ENCODE data around the gene PAQR5.

The PAQR5 gene

GRCh38 chr15:69277316-69277715, 21.4 kb upstream of the PAQR5 start:
- H2AFZ ChIP-seq (ENCODE audit: insufficient read depth, low read length, poor library complexity): no peak overlapping the region
- no peak for DNase-seq
- no peak overlapping the region for H2AK5ac ChIP-seq (ENCODE audit: low read length)
- H3K79me2 ChIP-seq (ENCODE audit: control insufficient read depth, insufficient read depth, low read length, poor library complexity): no peaks in the 10 kb centered on the region
- no peaks in the 10 kb centered on the region for H3K79me1 ChIP-seq (ENCODE audit: low read length)
- no peak overlapping the region for H3K4me2 ChIP-seq (ENCODE audit: low read length)
- no peak overlapping the region for H2BK5ac ChIP-seq (ENCODE audit: low read depth, low read length, poor library complexity)
- no peaks in the 10 kb centered on the region for H3K4me1 ChIP-seq (ENCODE audit: control insufficient read depth in 1 of 2, insufficient read depth in 2 of 2, low read length in 2 of 2)
- H3K18ac ChIP-seq (ENCODE audit: low read length): no peak overlapping the region
- no peak overlapping the region for H3K4me3 ChIP-seq (ENCODE audit: low read depth, low read length)
- no peak overlapping the region for H4K91ac ChIP-seq (ENCODE audit: low read depth, low read length)
- no peak overlapping the region for H4K8ac ChIP-seq (ENCODE audit: low read depth, low read length)
- no peaks in the 10 kb centered on the region for H3K9me3 ChIP-seq (ENCODE audit: insufficient read depth, low read depth, low read length)
- H4K12ac ChIP-seq (ENCODE audit: low read depth, low read length): no peak overlapping the region
- WGBS (ENCODE audit: extremely low coverage, insufficient coverage, insufficient read length): no CpG with 5 or more reads among the region's 9 CpGs
- H2BK12ac ChIP-seq (ENCODE audit: low read length): no peak overlapping the region
- no peaks in the 10 kb centered on the region for H3K27me3 ChIP-seq (ENCODE audit: insufficient read depth, low read length)
- no peak overlapping the region for H3K4ac ChIP-seq (ENCODE audit: low read depth, low read length)
- H3K23ac ChIP-seq (ENCODE audit: low read length): no peak overlapping the region
- H3K9ac ChIP-seq (ENCODE audit: low read length): no peak overlapping the region
- H3K27ac ChIP-seq (ENCODE audit: low read depth, low read length): no peak overlapping the region
- no peak overlapping the region for H3K14ac ChIP-seq (ENCODE audit: low read length)
- no peak overlapping the region for H2BK120ac ChIP-seq (ENCODE audit: insufficient read depth, low read length, poor library complexity)
- H3K36me3 ChIP-seq (ENCODE audit: control insufficient read depth in 1 of 2, insufficient read depth in 2 of 2, low read length in 2 of 2): no peaks in the 10 kb centered on the region

- H3K4me1 ChIP-seq (ENCODE audit: control insufficient read depth in 1 of 2, insufficient read depth in 2 of 2, low read length in 2 of 2): no peaks in the 10 kb centered on the region
- no peak overlapping the region for H4K8ac ChIP-seq (ENCODE audit: low read depth, low read length)
- DNase-seq: peak in 1 of 2 donors; percentile 38
- no peak overlapping the region for H4K12ac ChIP-seq (ENCODE audit: low read depth, low read length)
- H2AFZ ChIP-seq (ENCODE audit: insufficient read depth, low read length, poor library complexity): no peak overlapping the region
- H3K27me3 ChIP-seq (ENCODE audit: insufficient read depth, low read length): no peaks in the 10 kb centered on the region
- no peak overlapping the region for H3K9ac ChIP-seq (ENCODE audit: low read length)
- no peaks in the 10 kb centered on the region for H3K36me3 ChIP-seq (ENCODE audit: control insufficient read depth in 1 of 2, insufficient read depth in 2 of 2, low read length in 2 of 2)
- WGBS (ENCODE audit: extremely low coverage, insufficient coverage, insufficient read length): no CpG with 5 or more reads among the region's 7 CpGs
- no peaks in the 10 kb centered on the region for H3K9me3 ChIP-seq (ENCODE audit: insufficient read depth, low read depth, low read length)
- no peaks in the 10 kb centered on the region for H3K79me1 ChIP-seq (ENCODE audit: low read length)
- H2BK5ac ChIP-seq (ENCODE audit: low read depth, low read length, poor library complexity): no peak overlapping the region
- H3K4me3 ChIP-seq (ENCODE audit: low read depth, low read length): no peak overlapping the region
- H2BK120ac ChIP-seq (ENCODE audit: insufficient read depth, low read length, poor library complexity): no peak overlapping the region
- H3K4me2 ChIP-seq (ENCODE audit: low read length): no peak overlapping the region
- H2BK12ac ChIP-seq (ENCODE audit: low read length): no peak overlapping the region
- H3K23ac ChIP-seq (ENCODE audit: low read length): no peak overlapping the region
- H3K79me2 ChIP-seq (ENCODE audit: control insufficient read depth, insufficient read depth, low read length, poor library complexity): no peaks in the 10 kb centered on the region
- H3K4ac ChIP-seq (ENCODE audit: low read depth, low read length): no peak overlapping the region
- no peak overlapping the region for H3K27ac ChIP-seq (ENCODE audit: low read depth, low read length)
- no peak overlapping the region for H3K14ac ChIP-seq (ENCODE audit: low read length)
- H4K91ac ChIP-seq (ENCODE audit: low read depth, low read length): no peak overlapping the region
- H2AK5ac ChIP-seq (ENCODE audit: low read length): no peak overlapping the region
- H3K18ac ChIP-seq (ENCODE audit: low read length): no peak overlapping the region
Observed at GRCh38 chr15:69279636-69280035, 19.1 kb upstream of the PAQR5 start.

- H3K4ac ChIP-seq (ENCODE audit: low read depth, low read length): no peak overlapping the region
- no peak overlapping the region for H3K27ac ChIP-seq (ENCODE audit: low read depth, low read length)
- no peaks in the 10 kb centered on the region for H3K27me3 ChIP-seq (ENCODE audit: insufficient read depth, low read length)
- no peak overlapping the region for H3K14ac ChIP-seq (ENCODE audit: low read length)
- no peak overlapping the region for H3K4me2 ChIP-seq (ENCODE audit: low read length)
- no peaks in the 10 kb centered on the region for H3K4me1 ChIP-seq (ENCODE audit: control insufficient read depth in 1 of 2, insufficient read depth in 2 of 2, low read length in 2 of 2)
- no peaks in the 10 kb centered on the region for H3K9me3 ChIP-seq (ENCODE audit: insufficient read depth, low read depth, low read length)
- H4K8ac ChIP-seq (ENCODE audit: low read depth, low read length): no peak overlapping the region
- no peak overlapping the region for H2BK120ac ChIP-seq (ENCODE audit: insufficient read depth, low read length, poor library complexity)
- no peak overlapping the region for H3K9ac ChIP-seq (ENCODE audit: low read length)
- no peak for DNase-seq
- no peaks in the 10 kb centered on the region for H3K79me1 ChIP-seq (ENCODE audit: low read length)
- H2AFZ ChIP-seq (ENCODE audit: insufficient read depth, low read length, poor library complexity): no peak overlapping the region
- no peak overlapping the region for H2AK5ac ChIP-seq (ENCODE audit: low read length)
- no peak overlapping the region for H3K4me3 ChIP-seq (ENCODE audit: low read depth, low read length)
- H3K18ac ChIP-seq (ENCODE audit: low read length): no peak overlapping the region
- H3K36me3 ChIP-seq (ENCODE audit: control insufficient read depth in 1 of 2, insufficient read depth in 2 of 2, low read length in 2 of 2): no peaks in the 10 kb centered on the region
- H2BK12ac ChIP-seq (ENCODE audit: low read length): no peak overlapping the region
- WGBS (ENCODE audit: extremely low coverage, insufficient coverage, insufficient read length): no CpG with 5 or more reads among the region's 5 CpGs
- no peak overlapping the region for H2BK5ac ChIP-seq (ENCODE audit: low read depth, low read length, poor library complexity)
- no peak overlapping the region for H3K23ac ChIP-seq (ENCODE audit: low read length)
- H4K91ac ChIP-seq (ENCODE audit: low read depth, low read length): no peak overlapping the region
- no peak overlapping the region for H4K12ac ChIP-seq (ENCODE audit: low read depth, low read length)
- H3K79me2 ChIP-seq (ENCODE audit: control insufficient read depth, insufficient read depth, low read length, poor library complexity): no peaks in the 10 kb centered on the region
Observed at GRCh38 chr15:69280783-69281182, 17.9 kb upstream of the PAQR5 start.

GRCh38 chr15:69282104-69282743, 16.5 kb upstream of the PAQR5 start:
- H3K27ac ChIP-seq (ENCODE audit: low read depth, low read length): no peak overlapping the region
- no peak overlapping the region for H4K91ac ChIP-seq (ENCODE audit: low read depth, low read length)
- no peak overlapping the region for H3K14ac ChIP-seq (ENCODE audit: low read length)
- no peak overlapping the region for H3K4ac ChIP-seq (ENCODE audit: low read depth, low read length)
- no peak overlapping the region for H4K8ac ChIP-seq (ENCODE audit: low read depth, low read length)
- no peaks in the 10 kb centered on the region for H3K36me3 ChIP-seq (ENCODE audit: control insufficient read depth in 1 of 2, insufficient read depth in 2 of 2, low read length in 2 of 2)
- H3K4me1 ChIP-seq (ENCODE audit: control insufficient read depth in 1 of 2, insufficient read depth in 2 of 2, low read length in 2 of 2): no peaks in the 10 kb centered on the region
- H2BK5ac ChIP-seq (ENCODE audit: low read depth, low read length, poor library complexity): no peak overlapping the region
- H3K9ac ChIP-seq (ENCODE audit: low read length): no peak overlapping the region
- H3K79me2 ChIP-seq (ENCODE audit: control insufficient read depth, insufficient read depth, low read length, poor library complexity): no peaks in the 10 kb centered on the region
- no peak overlapping the region for H3K23ac ChIP-seq (ENCODE audit: low read length)
- H3K4me2 ChIP-seq (ENCODE audit: low read length): no peak overlapping the region
- H2BK12ac ChIP-seq (ENCODE audit: low read length): no peak overlapping the region
- H2AFZ ChIP-seq (ENCODE audit: insufficient read depth, low read length, poor library complexity): no peak overlapping the region
- no peak for DNase-seq
- no CpG with 5 or more reads among the region's 9 CpGs for WGBS (ENCODE audit: extremely low coverage, insufficient coverage, insufficient read length)
- no peaks in the 10 kb centered on the region for H3K9me3 ChIP-seq (ENCODE audit: insufficient read depth, low read depth, low read length)
- H3K4me3 ChIP-seq (ENCODE audit: low read depth, low read length): peak overlapping the region; percentile 5
- no peaks in the 10 kb centered on the region for H3K27me3 ChIP-seq (ENCODE audit: insufficient read depth, low read length)
- no peaks in the 10 kb centered on the region for H3K79me1 ChIP-seq (ENCODE audit: low read length)
- H4K12ac ChIP-seq (ENCODE audit: low read depth, low read length): no peak overlapping the region
- H3K18ac ChIP-seq (ENCODE audit: low read length): no peak overlapping the region
- no peak overlapping the region for H2AK5ac ChIP-seq (ENCODE audit: low read length)
- no peak overlapping the region for H2BK120ac ChIP-seq (ENCODE audit: insufficient read depth, low read length, poor library complexity)

Data from trophoblast cell (in vitro differentiated cells and primary cell).